Parietal lobe (tissue), 1 donor: ENCODE results near the gene MRM1. TPM values are rescaled to one million over a fixed set of nuclear protein-coding genes. Genes with fewer than 3 reads are reported as not detected.

Experiments used
- total RNA-seq: library from RNA; depleted of rRNA; stranded (reverse); fragments of >200 nt; gene quantifications from one replicate; pipeline ENCODE4 v1.2.3, GENCODE V29; 2014

The MRM1 gene
- 3.1 TPM for total RNA-seq

GRCh38 chr17:36601303-36602029, at the start of gene MRM1:
TSS of gene MRM1 (plus strand) at chr17:36601583. CDS start at chr17:36601811, 228 bp downstream.

GRCh38 chr17:36591434-36592315, 9.7 kb upstream of the MRM1 start, which contains the start of gene DHRS11:
TSS of gene DHRS11 (plus strand) at chr17:36591879. CDS start at chr17:36592010, 131 bp downstream.

Other genes with a start within 250 kb of the MRM1 start
- not detected for gene TBC1D3H, start 213.1 kb upstream of the MRM1 start, total RNA-seq
- 39.4 TPM for gene ZNHIT3, start 114.9 kb upstream of the MRM1 start, total RNA-seq
- gene MYO19, start 66.7 kb upstream of the MRM1 start, total RNA-seq: 64.5 TPM
- gene PIGW, start 66.6 kb upstream of the MRM1 start, total RNA-seq: 5.0 TPM
- gene GGNBP2, start 56.7 kb upstream of the MRM1 start, total RNA-seq: 95.8 TPM
- gene DHRS11, start 9.7 kb upstream of the MRM1 start, total RNA-seq: 8.1 TPM